ENCODE measurements around the gene TMEM176A. TPM values are rescaled to one million over a fixed set of nuclear protein-coding genes. Genes with fewer than 3 reads are reported as not detected.
"Not testable (repeated sequence)": the region's sequence is repeated elsewhere in the genome, so short reads cannot be mapped to it uniquely, and the experiment has no call there.

Gene TMEM176A
- total RNA-seq, 1 donor from 2014 or later = not detected

GRCh38 chr7:150766334-150766709, 34.2 kb upstream of the TMEM176A start:
- Mint-ChIP-seq H3K27me3 (ENCODE audit: unreplicated experiment) (no peaks in the 10 kb centered on the region), H3K4me3 (ENCODE audit: unreplicated experiment) (no peak overlapping the region), H3K9me3 (ENCODE audit: unreplicated experiment) (peaks cover 3% of the 10 kb centered on the region), H3K27ac (ENCODE audit: unreplicated experiment) (no peak overlapping the region), H3K36me3 (ENCODE audit: unreplicated experiment) (no peaks in the 10 kb centered on the region), H3K4me1 (ENCODE audit: unreplicated experiment) (no peaks in the 10 kb centered on the region)
- no peak for DNase-seq (ENCODE audit: extremely low spot score, unreplicated experiment)
- no peak for TF ChIP-seq CTCF (IDR thresholded peaks at IDR 0.05)

- TF ChIP-seq CTCF (IDR thresholded peaks at IDR 0.05) = no peak
- no peak for DNase-seq (ENCODE audit: extremely low spot score, unreplicated experiment)
- Mint-ChIP-seq H3K36me3 (ENCODE audit: unreplicated experiment) (no peaks in the 10 kb centered on the region), H3K27me3 (ENCODE audit: unreplicated experiment) (no peaks in the 10 kb centered on the region), H3K9me3 (ENCODE audit: unreplicated experiment) (peaks cover 8% of the 10 kb centered on the region), H3K27ac (ENCODE audit: unreplicated experiment) (no peak overlapping the region), H3K4me3 (ENCODE audit: unreplicated experiment) (no peak overlapping the region), H3K4me1 (ENCODE audit: unreplicated experiment) (no peaks in the 10 kb centered on the region)
These were observed 30.8 kb upstream of the TMEM176A start for GRCh38 chr7:150769768-150770167.

GRCh38 chr7:150774131-150774530, 26.4 kb upstream of the TMEM176A start:
- H3K9me3 Mint-ChIP-seq (ENCODE audit: unreplicated experiment); H3K4me3 Mint-ChIP-seq (ENCODE audit: unreplicated experiment); DNase-seq (ENCODE audit: extremely low spot score, unreplicated experiment); H3K27me3 Mint-ChIP-seq (ENCODE audit: unreplicated experiment); H3K4me1 Mint-ChIP-seq (ENCODE audit: unreplicated experiment); H3K36me3 Mint-ChIP-seq (ENCODE audit: unreplicated experiment); H3K27ac Mint-ChIP-seq (ENCODE audit: unreplicated experiment): not testable (repeated sequence)

GRCh38 chr7:150778014-150778737, 22.4 kb upstream of the TMEM176A start:
- no peak overlapping the region for H3K4me3 Mint-ChIP-seq (ENCODE audit: unreplicated experiment)
- no peaks in the 10 kb centered on the region for H3K4me1 Mint-ChIP-seq (ENCODE audit: unreplicated experiment)
- no peak overlapping the region for H3K27ac Mint-ChIP-seq (ENCODE audit: unreplicated experiment)

GRCh38 chr7:150778738-150779301, 21.7 kb upstream of the TMEM176A start:
- Mint-ChIP-seq H3K27ac (ENCODE audit: unreplicated experiment) (no peak overlapping the region), H3K9me3 (ENCODE audit: unreplicated experiment) (peaks cover 4% of the 10 kb centered on the region), H3K36me3 (ENCODE audit: unreplicated experiment) (no peaks in the 10 kb centered on the region), H3K4me3 (ENCODE audit: unreplicated experiment) (no peak overlapping the region), H3K4me1 (ENCODE audit: unreplicated experiment) (no peaks in the 10 kb centered on the region), H3K27me3 (ENCODE audit: unreplicated experiment) (peaks cover 11% of the 10 kb centered on the region)
- TF ChIP-seq CTCF (IDR thresholded peaks at IDR 0.05) = peak; percentile 90
- DNase-seq (ENCODE audit: extremely low spot score, unreplicated experiment) = no peak

More at GRCh38 chr7:150778014-150778737, 22.4 kb upstream of the TMEM176A start:
- H3K9me3 Mint-ChIP-seq (ENCODE audit: unreplicated experiment) = peaks cover 8% of the 10 kb centered on the region
- DNase-seq (ENCODE audit: extremely low spot score, unreplicated experiment) = no peak
- no peak for TF ChIP-seq CTCF (IDR thresholded peaks at IDR 0.05)
- peaks cover 7% of the 10 kb centered on the region for H3K27me3 Mint-ChIP-seq (ENCODE audit: unreplicated experiment)
- no peaks in the 10 kb centered on the region for H3K36me3 Mint-ChIP-seq (ENCODE audit: unreplicated experiment)
